Superior temporal gyrus (tissue), 1 donor: Measurements from ENCODE around the gene CLIP3.
"Not testable (repeated sequence)": the region's sequence is repeated elsewhere in the genome, so short reads cannot be mapped to it uniquely, and the experiment has no call there.

Source experiments
- DNase-seq: peaks from one replicate; pipeline ENCODE4 v3.0.0-alpha.2; 2016; ENCODE audit errors: extremely low spot score

CLIP3 gene

DNA sequence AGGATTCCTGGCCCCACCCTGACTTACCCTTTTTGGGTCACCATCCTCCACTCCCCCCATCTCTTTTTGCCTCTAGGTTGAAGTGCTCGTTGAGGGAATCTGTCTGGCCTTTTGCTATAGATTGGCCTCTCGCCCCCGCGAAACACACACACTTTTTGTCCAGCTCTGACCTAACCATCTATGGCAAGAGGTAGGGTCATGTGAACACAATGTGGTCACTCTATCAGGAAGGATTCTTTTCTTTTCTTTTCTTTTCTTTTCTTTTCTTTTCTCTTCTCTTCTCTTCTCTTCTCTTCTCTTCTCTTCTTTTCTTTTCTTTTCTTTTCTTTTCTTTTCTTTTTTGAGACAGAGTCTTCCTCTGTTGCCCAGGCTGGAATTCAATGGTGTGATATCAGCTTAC is 51.7 kb downstream of the CLIP3 start:
- DNase-seq, result not testable (repeated sequence)

DNA sequence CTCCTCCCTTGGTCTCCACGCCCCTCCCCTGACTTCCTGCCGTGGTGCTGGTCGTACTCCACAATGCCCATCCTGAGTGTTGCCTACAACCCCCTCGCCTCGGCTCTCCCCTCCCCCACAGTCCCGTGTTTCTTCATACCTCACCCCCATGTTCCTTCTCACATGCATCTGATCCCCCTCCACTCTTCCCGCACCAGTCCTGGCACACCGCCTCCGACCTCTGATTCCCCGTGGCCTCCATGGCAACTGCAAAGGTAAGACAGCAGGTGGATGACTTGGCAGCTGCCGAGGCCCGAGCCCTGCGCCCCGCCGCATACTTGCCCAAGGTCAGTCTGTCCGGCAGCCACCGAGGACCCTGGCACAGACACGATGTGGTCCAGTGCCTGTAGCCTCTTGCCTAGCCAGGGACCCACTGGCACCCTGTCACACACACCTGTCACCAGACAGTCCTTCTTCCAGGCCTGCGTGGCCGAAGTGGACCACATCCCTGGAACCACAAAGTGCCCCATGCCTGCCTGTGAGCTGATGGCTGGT is 53.8 kb downstream of the CLIP3 start:
- DNase-seq, result no peak

DNA sequence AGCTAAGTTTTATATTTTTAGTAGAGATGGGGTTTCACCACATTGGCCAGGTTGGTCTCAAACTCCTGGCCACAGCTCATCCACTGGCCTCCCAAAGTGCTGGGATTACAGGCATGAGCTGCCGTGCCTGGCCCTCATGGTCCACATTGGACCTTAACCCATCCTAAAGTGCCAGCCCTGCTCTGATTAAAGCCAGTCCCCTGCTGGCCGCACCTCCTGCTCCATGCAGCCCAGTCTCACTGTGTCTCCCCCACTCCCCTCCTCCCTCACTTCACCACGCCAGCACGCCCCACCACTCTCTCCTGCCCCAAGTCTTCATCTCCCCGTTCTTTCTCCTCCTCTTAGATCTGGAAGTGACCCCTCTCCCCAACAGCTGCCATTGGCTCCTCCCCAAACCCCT is 54.4 kb downstream of the CLIP3 start:
- DNase-seq, result no peak

- DNase-seq, result no peak
Observed at GRCh38 chr19:35977446-35978222, 55.0 kb downstream of the CLIP3 start.

GRCh38 chr19:35975608-35976214 is 57.0 kb downstream of the CLIP3 start:
- DNase-seq, result no peak

GRCh38 chr19:35973487-35973886 is 59.2 kb downstream of the CLIP3 start:
- no peak for DNase-seq

GRCh38 chr19:35966771-35967170 is 65.9 kb downstream of the CLIP3 start:
- DNase-seq, result no peak
